Suprapubic skin (tissue), 4 donors: ENCODE measurements around the gene KRTAP10-11. TPM values are rescaled to one million over a fixed set of nuclear protein-coding genes. Genes with fewer than 3 reads are reported as not detected.

ENCODE experiments used
- DNase-seq, 2 donors: peaks; one replicate each; pipeline ENCODE4 v3.0.0-alpha.2; 2019; ENCODE audit warnings: low spot score in 2 of 2
- H3K27ac ChIP-seq: fragments of 200-600 bp; sonication (generic); one replicate; pipeline ENCODE4 v1.5.1; 2019
- H3K27me3 ChIP-seq: fragments of 200-600 bp; sonication (generic); one replicate; pipeline ENCODE4 v1.5.1; 2019
- H3K36me3 ChIP-seq: fragments of 200-600 bp; sonication (generic); one replicate; pipeline ENCODE4 v1.5.1; 2019
- H3K4me1 ChIP-seq: fragments of 200-600 bp; sonication (generic); one replicate; pipeline ENCODE4 v1.5.1; 2019
- H3K4me3 ChIP-seq: fragments of 200-600 bp; sonication (generic); one replicate; pipeline ENCODE4 v1.5.1; 2019; ENCODE audit warnings: mild to moderate bottlenecking
- H3K9me3 ChIP-seq: fragments of 200-600 bp; sonication (generic); one replicate; pipeline ENCODE4 v1.5.1; 2019
- CTCF ChIP-seq, 2 donors: fragments of 200-600 bp in 1 of 2; fragments of 450-650 bp in 1 of 2; sonication (generic) in 1 of 2; IDR thresholded peaks; one replicate each; pipeline ENCODE4 v1.5.1; 2016 to 2019; ENCODE audit warnings: antibody characterized with exemption in 2 of 2, mild to moderate bottlenecking in 1 of 2, moderate library complexity in 1 of 2
- EP300 ChIP-seq: sonication (generic); formaldehyde crosslinking; IDR thresholded peaks from one replicate; pipeline ENCODE4 v1.6.1; 2017; ENCODE audit warnings: antibody characterized with exemption
- POLR2A ChIP-seq, 2 donors: fragments of 450-650 bp; IDR thresholded peaks; one replicate each; pipeline ENCODE4 v1.6.1; 2017; ENCODE audit warnings: antibody characterized with exemption in 2 of 2, mild to moderate bottlenecking in 2 of 2, moderate library complexity in 2 of 2
- POLR2AphosphoS5 ChIP-seq, 3 donors: sonication (generic); formaldehyde crosslinking; IDR thresholded peaks; one replicate each; pipeline ENCODE4 v1.6.1; 2017; ENCODE audit warnings: antibody characterized with exemption in 3 of 3
- WGBS: methylation state at CpG from one replicate; pipeline ENCODE4 v1.1.5; 2018; 5-methylcytosine and 5-hydroxymethylcytosine counted together
- total RNA-seq, 4 donors: library from RNA; depleted of rRNA; stranded (reverse); fragments of >200 nt; gene quantifications; one replicate each; pipeline ENCODE4 v1.1.0, GENCODE V29; 2016

Gene KRTAP10-11
- total RNA-seq, 4 donors from 2014 or later = 1.9 to 11.7 (median 3.5) TPM; not detected in 1

GRCh38 chr21:44648557-44649311, 2.5 kb downstream of the KRTAP10-11 start:
- Histone ChIP-seq H3K9me3 (no peaks in the 10 kb centered on the region), H3K27ac (no peak overlapping the region), H3K4me3 (no peak overlapping the region), H3K27me3 (peaks cover 34% of the 10 kb centered on the region), H3K36me3 (no peaks in the 10 kb centered on the region), H3K4me1 (no peaks in the 10 kb centered on the region)
- WGBS = 81% methylated on average over 17 of the region's 33 CpGs
- TF ChIP-seq POLR2A (IDR thresholded peaks at IDR 0.05) (no peak), EP300 (no peak), CTCF (IDR thresholded peaks at IDR 0.05) (no peak)
- DNase-seq = no peak

- DNase-seq = no peak
- Histone ChIP-seq H3K4me3 (no peak overlapping the region), H3K36me3 (no peaks in the 10 kb centered on the region), H3K27me3 (peaks cover 41% of the 10 kb centered on the region), H3K9me3 (no peaks in the 10 kb centered on the region), H3K27ac (no peak overlapping the region), H3K4me1 (no peaks in the 10 kb centered on the region)
- TF ChIP-seq POLR2AphosphoS5 (IDR thresholded peaks at IDR 0.05) = no peak
- no peak for TF ChIP-seq EP300
- TF ChIP-seq CTCF (IDR thresholded peaks at IDR 0.05) = no peak
- TF ChIP-seq POLR2A (IDR thresholded peaks at IDR 0.05) = no peak
- WGBS = 79% methylated on average over 18 of the region's 18 CpGs
Observed at GRCh38 chr21:44649521-44650100, 3.4 kb downstream of the KRTAP10-11 start.

- no peaks in the 10 kb centered on the region for H3K4me1 ChIP-seq
- no peaks in the 10 kb centered on the region for H3K36me3 ChIP-seq
- WGBS = 88% methylated on average over 16 of the region's 20 CpGs
- no peaks in the 10 kb centered on the region for H3K9me3 ChIP-seq
- no peak for DNase-seq
- TF ChIP-seq POLR2AphosphoS5 (IDR thresholded peaks at IDR 0.05) (no peak), EP300 (no peak), CTCF (IDR thresholded peaks at IDR 0.05) (no peak), POLR2A (IDR thresholded peaks at IDR 0.05) (no peak)
- no peak overlapping the region for H3K27ac ChIP-seq
- peaks cover 41% of the 10 kb centered on the region for H3K27me3 ChIP-seq
- no peak overlapping the region for H3K4me3 ChIP-seq
Observed at GRCh38 chr21:44650265-44650972, 4.2 kb downstream of the KRTAP10-11 start.

GRCh38 chr21:44650973-44651675, 4.9 kb downstream of the KRTAP10-11 start:
- Histone ChIP-seq H3K4me1 (no peaks in the 10 kb centered on the region), H3K4me3 (no peak overlapping the region), H3K27me3 (peaks cover 41% of the 10 kb centered on the region), H3K36me3 (no peaks in the 10 kb centered on the region), H3K27ac (no peak overlapping the region), H3K9me3 (peaks cover 2% of the 10 kb centered on the region)
- WGBS = 95% methylated on average over 11 of the region's 12 CpGs
- no peak for DNase-seq
- TF ChIP-seq POLR2AphosphoS5 (IDR thresholded peaks at IDR 0.05) (no peak), CTCF (IDR thresholded peaks at IDR 0.05) (no peak), EP300 (no peak), POLR2A (IDR thresholded peaks at IDR 0.05) (no peak)
